B cell (primary cell): ENCODE results near the gene HSPB8. TPM values are rescaled to one million over a fixed set of nuclear protein-coding genes. Genes with fewer than 3 reads are reported as not detected.

Experiments
- ATAC-seq: fragments of 200-7000 bp; cut with Tn5 transposase; one replicate; pipeline ENCODE4 v1.10.0; 2021; ENCODE audit warnings: low read depth, mild to moderate bottlenecking, moderate number of reproducible peaks, moderate library complexity
- CTCF ChIA-PET: fragments of 350-600 bp; sonication (Branson Sonifier 250); formaldehyde crosslinking; loops from one replicate; lab custom pipeline; 2021; ENCODE audit warnings: antibody characterized with exemption, inconsistent platforms; lab: Charles Lee
- POLR2A ChIA-PET: fragments of 350-600 bp; sonication (Branson Sonifier 250); formaldehyde crosslinking; loops from one replicate; lab custom pipeline; 2021; ENCODE audit warnings: antibody characterized with exemption; lab: Charles Lee
- DNase-seq: peaks from one replicate; pipeline ENCODE4 v3.0.0; 2013
- H2AFZ ChIP-seq: 2 replicates; pipeline ENCODE4 v1.6.1; 2012; ENCODE audit warnings: mild to moderate bottlenecking, low read depth, low read length; ENCODE audit not compliant: insufficient read depth, poor library complexity, severe bottlenecking
- H3K27ac ChIP-seq, 2 donors: 1 replicate in 1 of 2; 2 replicates in 1 of 2; pipeline ENCODE4 v1.5.1; 2012 to 2013; ENCODE audit warnings: low read length in 2 of 2, mild to moderate bottlenecking in 2 of 2, moderate library complexity in 1 of 2
- H3K27me3 ChIP-seq, 4 experiments: fragments of 200-600 bp in 1 of 4; sonication (generic) in 1 of 4; replicated peaks in 1 of 4; 1 replicate in 2 of 4; 2 replicates in 2 of 4; pipeline versions ENCODE4 v1.6.1 to v1.7.0; 2013 to 2016; ENCODE audit warnings: low read length in 3 of 4, mild to moderate bottlenecking in 2 of 4, mixed read lengths in 1 of 4, moderate library complexity in 1 of 4; ENCODE audit not compliant: insufficient read depth in 4 of 4, control insufficient read depth in 3 of 4; ENCODE audit errors: control extremely low read depth in 1 of 4
- H3K36me3 ChIP-seq, 2 experiments: replicated peaks in 1 of 2; 1 replicate in 1 of 2; 2 replicates in 1 of 2; pipeline versions ENCODE4 v1.6.1 to v1.7.1; 2013; ENCODE audit warnings: low read length in 1 of 2; ENCODE audit not compliant: insufficient read depth in 2 of 2, control insufficient read depth in 1 of 2; ENCODE audit errors: control extremely low read depth in 1 of 2, extremely low read depth in 1 of 2
- H3K4me1 ChIP-seq, 2 donors: fragments of 200-600 bp in 1 of 2; sonication (generic) in 1 of 2; 1 replicate in 1 of 2; 2 replicates in 1 of 2; pipeline versions ENCODE4 v1.5.1 to v1.6.1; 2013 to 2017; ENCODE audit warnings: low read length in 2 of 2; ENCODE audit not compliant: control insufficient read depth in 2 of 2, insufficient read depth in 2 of 2
- H3K4me2 ChIP-seq: replicated peaks from 2 replicates; pipeline ENCODE3; 2012; ENCODE audit warnings: mild to moderate bottlenecking, low read depth, low read length; ENCODE audit not compliant: poor library complexity, severe bottlenecking
- H3K4me3 ChIP-seq, 5 experiments: fragments of 200-600 bp in 1 of 5; sonication (generic) in 1 of 5; 1 replicate in 3 of 5; 2 replicates in 2 of 5; pipeline versions ENCODE4 v1.5.1 to v1.7.0; 2011 to 2016; ENCODE audit warnings: low read length in 4 of 5, mild to moderate bottlenecking in 4 of 5, low read depth in 2 of 5, control low read depth in 1 of 5, moderate library complexity in 1 of 5; ENCODE audit not compliant: insufficient read depth in 1 of 5; ENCODE audit errors: control extremely low read depth in 1 of 5, extremely low read depth in 1 of 5
- H3K79me2 ChIP-seq: fragments of 200-600 bp; sonication (generic); one replicate; pipeline ENCODE4 v1.6.0; 2016; ENCODE audit warnings: low read length; ENCODE audit not compliant: control insufficient read depth, insufficient read depth
- H3K9ac ChIP-seq: fragments of 200-600 bp; sonication (generic); 2 replicates; pipeline ENCODE4 v1.6.1; 2017; ENCODE audit warnings: mild to moderate bottlenecking, low read length, moderate library complexity
- H3K9me3 ChIP-seq, 3 donors: one replicate each; pipeline versions ENCODE4 v1.6.1 to v1.7.1; 2013; ENCODE audit warnings: low read length in 2 of 3; ENCODE audit not compliant: control insufficient read depth in 2 of 3, insufficient read depth in 1 of 3; ENCODE audit errors: control extremely low read depth in 1 of 3
- H4K20me1 ChIP-seq: 2 replicates; pipeline ENCODE4 v1.6.0; 2012; ENCODE audit warnings: mild to moderate bottlenecking, low read length; ENCODE audit not compliant: insufficient read depth, control insufficient read depth, poor library complexity, severe bottlenecking
- H3K27ac Mint-ChIP-seq: one replicate; pipeline ENCODE4 v1.8.0; 2021; ENCODE audit warnings: mixed read lengths
- H3K27me3 Mint-ChIP-seq: one replicate; pipeline ENCODE4 v1.8.0; 2021; ENCODE audit warnings: mixed read lengths
- H3K4me1 Mint-ChIP-seq: one replicate; pipeline ENCODE4 v1.8.0; 2021; ENCODE audit warnings: mixed read lengths
- H3K4me3 Mint-ChIP-seq: one replicate; pipeline ENCODE4 v1.8.0; 2021; ENCODE audit warnings: mixed read lengths
- H3K9me3 Mint-ChIP-seq: one replicate; pipeline ENCODE4 v1.8.0; 2022; ENCODE audit warnings: mixed read lengths; ENCODE audit not compliant: insufficient read depth
- EZH2 ChIP-seq: IDR thresholded peaks from 2 replicates; pipeline ENCODE4 v1.6.1; 2012; ENCODE audit warnings: borderline replicate concordance, low read depth, mild to moderate bottlenecking, moderate library complexity, low read length; ENCODE audit not compliant: insufficient read depth, poor library complexity, severe bottlenecking
- WGBS: methylation state at CpG from one replicate; pipeline ENCODE4 v1.1.5; 2013; ENCODE audit warnings: missing lambda C conversion rate; ENCODE audit not compliant: insufficient coverage; 5-methylcytosine and 5-hydroxymethylcytosine counted together
- intact Hi-C: fragments of 100-400 bp; cut with micrococcal nuclease; formaldehyde crosslinking; loops from one replicate; pipeline ENCODE4 v1.10.0; 2022
- polyA plus RNA-seq: library from polyadenylated mRNA; depleted of rRNA; stranded (reverse); fragments of >200 nt; gene quantifications from 2 replicates; pipeline ENCODE4 v1.2.3, GENCODE V29; 2012
- total RNA-seq, 2 donors: library from RNA; stranded (reverse); fragments of 120-200 nt in 1 of 2; gene quantifications; 1 replicate in 1 of 2; 2 replicates in 1 of 2; pipeline versions ENCODE4 v1.2.3 to v1.2.4, GENCODE V29; 2013 to 2022
- TF ChIP-seq, protein P1 (sequence below): fragments of 200-600 bp; IDR thresholded peaks from one replicate; pipeline ENCODE4 v1.8.0; 2022; ENCODE audit warnings: antibody characterized with exemption, mild to moderate bottlenecking

HSPB8 gene
- total and polyA plus RNA-seq, 2 donors (not counting 1 experiment from before 2014, with no cell fraction given): not detected

GRCh38 chr12:119167902-119168301 lies 10.8 kb upstream of the HSPB8 start:
- no peak overlapping the region for H3K4me2 ChIP-seq
- H3K27ac ChIP-seq: no peak overlapping the region
- no peaks in the 10 kb centered on the region for H3K79me2 ChIP-seq
- no peaks in the 10 kb centered on the region for H3K36me3 ChIP-seq
- H3K27me3 ChIP-seq: peaks cover 0 to 4% (median 0%) of the 10 kb centered on the region in 4 experiments
- POLR2A ChIA-PET: no interaction called here
- whole genome bisulfite sequencing: 78% methylated on average over 2 of the region's 3 CpGs
- H3K27me3 Mint-ChIP-seq: peaks cover 7% of the 10 kb centered on the region
- TF ChIP-seq, protein P1, sequence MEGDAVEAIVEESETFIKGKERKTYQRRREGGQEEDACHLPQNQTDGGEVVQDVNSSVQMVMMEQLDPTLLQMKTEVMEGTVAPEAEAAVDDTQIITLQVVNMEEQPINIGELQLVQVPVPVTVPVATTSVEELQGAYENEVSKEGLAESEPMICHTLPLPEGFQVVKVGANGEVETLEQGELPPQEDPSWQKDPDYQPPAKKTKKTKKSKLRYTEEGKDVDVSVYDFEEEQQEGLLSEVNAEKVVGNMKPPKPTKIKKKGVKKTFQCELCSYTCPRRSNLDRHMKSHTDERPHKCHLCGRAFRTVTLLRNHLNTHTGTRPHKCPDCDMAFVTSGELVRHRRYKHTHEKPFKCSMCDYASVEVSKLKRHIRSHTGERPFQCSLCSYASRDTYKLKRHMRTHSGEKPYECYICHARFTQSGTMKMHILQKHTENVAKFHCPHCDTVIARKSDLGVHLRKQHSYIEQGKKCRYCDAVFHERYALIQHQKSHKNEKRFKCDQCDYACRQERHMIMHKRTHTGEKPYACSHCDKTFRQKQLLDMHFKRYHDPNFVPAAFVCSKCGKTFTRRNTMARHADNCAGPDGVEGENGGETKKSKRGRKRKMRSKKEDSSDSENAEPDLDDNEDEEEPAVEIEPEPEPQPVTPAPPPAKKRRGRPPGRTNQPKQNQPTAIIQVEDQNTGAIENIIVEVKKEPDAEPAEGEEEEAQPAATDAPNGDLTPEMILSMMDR: no peak
- TF ChIP-seq EZH2: no peak
- H3K9me3 Mint-ChIP-seq: no peaks in the 10 kb centered on the region
- intact Hi-C loops: no loop called here
- CTCF ChIA-PET: no interaction called here
- H3K9me3 ChIP-seq: no peaks in the 10 kb centered on the region
- no peak overlapping the region for H3K4me3 Mint-ChIP-seq
- H2AFZ ChIP-seq: no peak overlapping the region
- ATAC-seq (no peak), DNase-seq (no peak)
- no peak overlapping the region for H3K9ac ChIP-seq
- no peaks in the 10 kb centered on the region for H4K20me1 ChIP-seq
- H3K27ac Mint-ChIP-seq: no peak overlapping the region
- H3K4me1 Mint-ChIP-seq: no peaks in the 10 kb centered on the region
- no peaks in the 10 kb centered on the region for H3K4me1 ChIP-seq
- no peak overlapping the region for H3K4me3 ChIP-seq

DNA sequence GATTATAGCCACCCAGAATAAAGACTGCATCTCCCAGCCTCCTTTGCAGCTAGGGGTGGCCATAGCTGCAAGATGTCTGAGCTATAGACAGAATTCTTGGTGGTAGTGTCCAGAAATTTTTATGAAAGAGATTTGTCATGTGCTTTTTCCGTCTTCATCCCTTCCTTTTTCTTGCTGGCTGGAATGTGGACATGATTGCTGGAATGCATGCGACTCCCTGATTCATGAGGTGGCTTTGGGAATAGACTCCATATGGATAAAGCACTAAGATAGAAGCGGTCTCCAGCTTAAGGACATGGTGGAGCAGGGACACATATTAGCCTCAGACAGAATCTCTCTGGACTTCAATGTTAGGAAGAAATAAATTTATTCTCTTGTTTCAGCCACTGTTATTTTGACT lies 10.0 kb upstream of the HSPB8 start:
- Histone ChIP-seq H3K36me3 (no peaks in the 10 kb centered on the region), H3K9me3 (no peaks in the 10 kb centered on the region), H3K4me2 (no peak overlapping the region), H3K4me3 (no peak overlapping the region), H3K79me2 (no peaks in the 10 kb centered on the region), H3K4me1 (no peaks in the 10 kb centered on the region), H4K20me1 (no peaks in the 10 kb centered on the region), H2AFZ (no peak overlapping the region), H3K9ac (no peak overlapping the region), H3K27ac (no peak overlapping the region), H3K27me3 (peaks cover 0 to 4% (median 0%) of the 10 kb centered on the region in 4 experiments)
- H3K27ac Mint-ChIP-seq: no peak overlapping the region
- no peaks in the 10 kb centered on the region for H3K4me1 Mint-ChIP-seq
- H3K9me3 Mint-ChIP-seq: no peaks in the 10 kb centered on the region
- DNase-seq: no peak
- TF ChIP-seq, protein P1: no peak
- TF ChIP-seq EZH2: no peak
- 100% methylated on average over 2 of the region's 3 CpGs for WGBS
- H3K27me3 Mint-ChIP-seq: peaks cover 4% of the 10 kb centered on the region
- H3K4me3 Mint-ChIP-seq: no peak overlapping the region
- CTCF ChIA-PET: no interaction called here
- no peak for ATAC-seq
- POLR2A ChIA-PET: no interaction called here
- intact Hi-C loops: no loop called here
